Cortex of kidney (tissue), 1 donor: ENCODE measurements around the gene ATP10A.

ENCODE experiments used
- DNase-seq: peaks from one replicate; lab custom pipeline; 2025; lab: John Stamatoyannopoulos, UW

The ATP10A gene

DNA sequence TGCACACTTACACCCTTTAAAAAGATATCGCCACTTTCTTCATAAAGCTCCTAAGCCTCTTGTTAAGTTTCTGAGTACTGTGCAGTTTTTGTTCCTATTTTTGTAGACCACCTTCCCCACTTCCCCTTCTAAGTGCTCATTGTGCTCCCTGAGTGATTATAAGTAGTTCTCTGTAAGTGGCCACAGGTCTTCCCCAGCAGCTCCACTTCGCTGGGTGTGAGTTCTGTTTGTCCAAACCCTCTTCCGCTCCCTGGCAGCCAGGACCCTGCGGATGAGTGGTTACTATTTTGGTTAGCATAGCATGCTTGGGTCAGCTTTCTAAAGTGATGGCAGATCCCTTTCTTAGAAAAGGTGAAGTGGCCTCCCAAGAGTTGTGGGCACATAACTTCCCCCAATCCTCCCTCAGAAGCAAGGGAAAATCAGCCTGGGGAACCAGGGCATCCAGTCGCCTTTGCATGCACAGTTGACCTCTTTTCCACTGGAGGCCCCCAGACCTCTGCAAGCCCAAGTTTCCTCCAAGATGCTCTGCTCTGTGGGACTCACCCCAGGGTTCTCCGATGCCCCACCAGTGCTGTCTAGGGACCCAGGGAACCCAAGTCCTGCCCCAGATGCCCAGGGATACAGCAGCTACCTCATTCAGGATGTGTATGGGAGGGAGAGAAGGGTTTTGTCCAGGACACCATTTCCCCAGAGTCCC lies 69.6 kb downstream of the ATP10A start:
- no peak for DNase-seq

- DNase-seq: no peak
Measured at GRCh38 chr15:25792128-25792527, 71.0 kb downstream of the ATP10A start.

GRCh38 chr15:25790000-25790660 lies 73.0 kb downstream of the ATP10A start:
- no peak for DNase-seq

- no peak for DNase-seq
Measured at GRCh38 chr15:25789616-25789999, 73.5 kb downstream of the ATP10A start.

GRCh38 chr15:25789211-25789610 lies 73.9 kb downstream of the ATP10A start:
- no peak for DNase-seq

- DNase-seq: no peak
Measured at GRCh38 chr15:25787855-25788520, 75.1 kb downstream of the ATP10A start.

- no peak for DNase-seq
Measured at GRCh38 chr15:25787381-25787780, 75.7 kb downstream of the ATP10A start.

GRCh38 chr15:25786040-25786439 lies 77.1 kb downstream of the ATP10A start:
- no peak for DNase-seq

DNA sequence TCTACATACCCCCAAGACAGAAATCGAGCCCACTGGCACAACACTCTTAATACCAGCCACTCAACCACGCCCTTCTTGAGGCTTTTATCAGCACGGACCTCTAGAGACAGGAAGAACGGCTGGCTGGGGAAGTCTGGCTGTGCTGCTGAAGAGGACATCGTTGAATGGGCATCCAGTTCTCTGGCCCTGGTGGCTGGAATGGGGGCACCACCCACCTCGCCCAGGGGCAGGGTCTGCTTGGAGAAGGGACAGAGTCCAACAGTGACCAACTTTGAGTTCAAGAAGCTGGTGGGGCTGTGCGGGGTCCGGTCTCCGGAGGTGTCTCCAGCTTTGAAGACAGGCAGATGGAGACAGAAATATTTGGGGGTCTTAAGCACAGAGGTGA lies 77.5 kb downstream of the ATP10A start:
- no peak for DNase-seq

DNA sequence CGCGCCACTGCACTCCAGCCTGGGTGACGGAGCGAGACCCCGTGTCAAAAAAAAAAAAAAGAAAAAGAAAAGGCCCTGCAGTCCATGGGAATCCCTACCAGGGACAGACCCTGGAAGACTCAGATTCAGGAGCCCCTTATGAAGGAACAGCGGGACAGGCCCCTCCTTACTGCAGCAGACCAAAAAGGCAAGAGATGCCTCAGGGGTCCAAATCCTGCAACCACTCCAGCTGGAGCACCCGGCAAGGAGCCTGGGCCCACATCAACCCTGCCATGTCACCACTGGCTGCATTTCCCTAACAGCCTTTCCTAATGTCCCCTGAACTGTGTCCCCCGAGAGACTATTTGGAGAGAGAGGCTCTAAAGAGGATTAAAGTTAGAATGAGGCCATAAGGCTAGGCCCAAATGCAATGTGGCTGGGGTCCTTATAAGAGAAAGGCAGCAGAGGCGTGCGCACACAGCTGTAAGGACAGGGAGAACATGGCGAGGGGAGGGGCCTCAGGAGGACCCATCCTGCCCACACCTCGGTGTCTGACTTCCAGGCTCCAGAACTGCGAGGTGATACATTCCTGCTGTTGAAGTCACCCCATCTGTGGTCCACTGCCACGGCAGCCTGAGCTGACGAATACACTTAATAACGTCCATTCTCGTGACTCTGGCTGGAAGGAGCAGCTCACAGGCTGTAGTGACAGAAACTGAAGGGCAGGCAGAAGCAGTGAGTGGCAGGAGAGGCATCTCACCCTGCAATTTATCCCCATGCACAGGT lies 78.1 kb downstream of the ATP10A start:
- no peak for DNase-seq

GRCh38 chr15:25783607-25784540 lies 79.3 kb downstream of the ATP10A start:
- no peak for DNase-seq

- DNase-seq: no peak
Measured at GRCh38 chr15:25783134-25783533, 80.0 kb downstream of the ATP10A start.

- no peak for DNase-seq
Measured at GRCh38 chr15:25780479-25781255, 82.5 kb downstream of the ATP10A start.

DNA sequence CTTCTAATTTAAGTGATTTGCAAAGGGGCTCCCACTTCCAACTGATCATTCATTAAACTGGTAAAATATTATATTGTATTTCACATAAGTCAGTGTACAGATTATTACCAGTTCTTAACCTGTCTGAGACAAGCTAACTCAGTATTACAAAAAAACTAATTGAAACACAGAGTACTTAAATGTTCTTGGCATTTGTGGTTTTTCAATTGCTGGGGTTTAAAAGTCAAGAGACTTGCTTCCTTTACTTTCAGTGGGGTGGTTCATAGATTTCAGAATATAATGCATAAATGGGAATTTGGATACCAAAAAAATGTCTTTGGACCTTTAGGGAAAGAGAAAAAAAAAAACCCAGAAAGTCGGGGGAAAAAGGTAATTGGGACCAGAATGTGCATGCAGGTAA lies 85.0 kb downstream of the ATP10A start:
- no peak for DNase-seq

GRCh38 chr15:25777037-25777436 lies 86.1 kb downstream of the ATP10A start:
- DNase-seq: no peak

- no peak for DNase-seq
Measured at GRCh38 chr15:25776071-25776746, 86.9 kb downstream of the ATP10A start.

DNA sequence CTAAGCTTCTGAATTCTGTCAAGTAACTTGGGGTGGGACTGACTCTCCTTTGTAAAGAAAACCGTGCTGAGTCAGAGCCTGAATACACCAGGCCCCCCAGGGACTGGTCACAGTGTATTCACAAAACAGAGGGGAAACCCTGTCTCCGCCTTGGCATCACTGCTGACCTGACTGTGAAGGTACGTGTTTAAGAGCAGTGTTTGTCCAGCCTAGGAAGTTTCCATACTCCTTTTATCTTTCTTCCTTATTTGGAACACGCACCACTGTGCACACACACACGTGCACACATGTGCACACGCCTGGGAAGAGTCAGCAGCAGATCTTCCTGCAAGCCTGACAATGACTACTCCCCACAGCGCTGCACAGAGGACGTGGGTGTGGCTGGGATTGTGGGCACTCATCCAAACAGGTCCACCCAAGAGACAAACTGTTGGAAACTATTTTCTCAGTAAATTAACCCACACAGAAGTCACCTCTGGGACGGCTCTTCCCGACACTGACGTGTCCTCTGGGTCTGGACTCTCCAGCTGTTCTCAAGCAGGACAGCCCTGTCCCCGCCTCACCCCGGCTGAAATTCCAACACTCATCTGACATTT lies 87.7 kb downstream of the ATP10A start:
- no peak for DNase-seq

GRCh38 chr15:25774871-25775270 lies 88.3 kb downstream of the ATP10A start:
- DNase-seq: no peak

GRCh38 chr15:25773248-25773647 lies 89.9 kb downstream of the ATP10A start:
- no peak for DNase-seq

GRCh38 chr15:25772500-25772899 lies 90.6 kb downstream of the ATP10A start:
- DNase-seq: no peak
